Esophagus squamous epithelium (tissue), 5 donors: Measurements from ENCODE around the gene RPN1. TPM values are rescaled to one million over a fixed set of nuclear protein-coding genes. Genes with fewer than 3 reads are reported as not detected.
A peak's percentile ranks its signal among the peaks of the same experiment; 100 is the strongest.
"Not testable (repeated sequence)": the region's sequence is repeated elsewhere in the genome, so short reads cannot be mapped to it uniquely, and the experiment has no call there.

Experiments
- DNase-seq: peaks from one replicate; lab custom pipeline; 2025; lab: John Stamatoyannopoulos, UW
- H3K27ac ChIP-seq, 4 donors: fragments of 200-600 bp; sonication (generic); one replicate each; pipeline ENCODE4 v1.5.1; 2016 to 2019; ENCODE audit warnings: mild to moderate bottlenecking in 1 of 4
- H3K27me3 ChIP-seq, 4 donors: fragments of 200-600 bp; sonication (generic); 1 replicate in 3 of 4; 2 replicates in 1 of 4; pipeline versions ENCODE4 v1.5.1 to v1.6.0; 2017 to 2021; ENCODE audit warnings: antibody characterized with exemption in 1 of 4
- H3K36me3 ChIP-seq, 3 donors: fragments of 200-600 bp; sonication (generic); one replicate each; pipeline ENCODE4 v1.5.1; 2016 to 2019
- H3K4me1 ChIP-seq, 3 donors: fragments of 200-600 bp; sonication (generic); one replicate each; pipeline ENCODE4 v1.5.1; 2017 to 2019
- H3K4me3 ChIP-seq, 4 donors: fragments of 200-600 bp; sonication (generic); 1 replicate in 3 of 4; 2 replicates in 1 of 4; pipeline ENCODE4 v1.5.1; 2016 to 2019; ENCODE audit warnings: mild to moderate bottlenecking in 2 of 4, moderate library complexity in 1 of 4
- H3K9me3 ChIP-seq, 3 donors: fragments of 200-600 bp; sonication (generic); one replicate each; pipeline ENCODE4 v1.5.1; 2016 to 2019
- CTCF ChIP-seq, 6 experiments: fragments of 450-650 bp in 4 of 6; fragments of 200-600 bp in 2 of 6; sonication (generic) in 2 of 6; IDR thresholded peaks; one replicate each; pipeline ENCODE4 v1.5.1; 2016 to 2019; ENCODE audit warnings: antibody characterized with exemption in 6 of 6, mild to moderate bottlenecking in 4 of 6, moderate library complexity in 4 of 6
- POLR2A ChIP-seq, 4 donors: fragments of 450-650 bp; IDR thresholded peaks; one replicate each; pipeline ENCODE4 v1.6.1; 2017; ENCODE audit warnings: antibody characterized with exemption in 4 of 4, mild to moderate bottlenecking in 4 of 4, moderate library complexity in 3 of 4
- WGBS, 2 donors: methylation state at CpG; one replicate each; pipeline ENCODE4 v1.1.5; 2018; 5-methylcytosine and 5-hydroxymethylcytosine counted together
- intact Hi-C: fragments of 100-400 bp; cut with DNase I; formaldehyde crosslinking; loops from one replicate; pipeline ENCODE4 v1.15.0; 2022
- total RNA-seq, 4 donors: library from RNA; depleted of rRNA; stranded (reverse); fragments of >200 nt; gene quantifications; one replicate each; pipeline ENCODE4 v1.1.0, GENCODE V29; 2016
- donor health status: DM: yes; HTN: yes; CAD: no.

The RPN1 gene
- total RNA-seq, 4 donors from 2014 or later = 126 to 228 (median 182) TPM

GRCh38 chr3:128653383-128653992 lies 2.9 kb upstream of the RPN1 start:
- H3K27me3 ChIP-seq, intact Hi-C loops, H3K36me3 ChIP-seq, DNase-seq, H3K9me3 ChIP-seq: not testable (repeated sequence)
- H3K27ac ChIP-seq = peak overlapping the region in 1 of 4 donors; percentile 36
- peak overlapping the region in 3 of 4 donors; percentile 21 to 50 (median 29) for H3K4me3 ChIP-seq
- TF ChIP-seq CTCF (IDR thresholded peaks at IDR 0.05) = peak in 1 of 6 experiments; percentile 38
- peaks cover 4 to 26% (median 6%) of the 10 kb centered on the region in 3 donors for H3K4me1 ChIP-seq
- 83% methylated on average over 1 of the region's 43 CpGs; no CpG with 5 or more reads in 1 of the 2 donors for WGBS, 2 donors

DNA sequence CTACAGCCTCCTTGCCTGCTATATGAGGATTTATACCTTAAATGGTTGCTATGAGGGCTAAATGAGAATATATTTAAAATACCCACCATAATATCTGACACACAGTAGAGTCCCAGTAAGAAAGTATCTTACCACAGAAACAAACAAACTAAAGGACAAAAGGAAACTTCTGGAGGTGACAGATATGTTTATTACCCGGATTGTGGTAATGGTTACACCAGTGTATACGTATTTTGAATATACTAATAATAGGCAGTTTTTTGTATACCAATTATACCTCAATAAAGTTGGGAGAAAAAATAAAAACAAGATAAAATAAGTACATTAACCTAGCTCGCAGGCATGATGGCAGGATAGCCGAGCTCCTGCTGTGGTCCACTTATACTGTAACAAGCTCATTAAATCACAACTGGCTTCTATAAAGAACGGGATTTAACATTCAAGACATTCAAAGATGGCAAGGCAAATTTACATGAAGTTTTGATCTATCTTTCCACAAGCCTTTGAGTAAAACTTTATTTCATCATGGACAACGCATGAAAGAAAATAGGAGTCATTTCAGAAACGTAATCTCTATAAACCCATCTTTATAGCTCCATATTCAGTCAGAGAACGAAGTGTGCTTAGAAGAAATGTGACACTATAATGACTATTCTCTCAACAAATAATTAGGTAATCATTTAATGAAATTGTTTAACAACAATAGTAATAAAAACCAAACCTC lies 1.5 kb downstream of the RPN1 start:
- H3K4me1 ChIP-seq = peaks cover 7 to 49% (median 13%) of the 10 kb centered on the region in 3 donors
- intact Hi-C loops = no loop called here
- 12 to 13% methylated on average over 8 of the region's 8 CpGs for WGBS, 2 donors
- no peaks in the 10 kb centered on the region for H3K27me3 ChIP-seq
- H3K27ac ChIP-seq = peak overlapping the region; percentile 97 to 100 (median 100)
- H3K9me3 ChIP-seq = no peaks in the 10 kb centered on the region
- peaks cover 0 to 18% (median 10%) of the 10 kb centered on the region in 3 donors for H3K36me3 ChIP-seq
- peak overlapping the region; percentile 82 to 100 (median 98) for H3K4me3 ChIP-seq
- no peak for DNase-seq
- TF ChIP-seq POLR2A (IDR thresholded peaks at IDR 0.05) (no peak), CTCF (IDR thresholded peaks at IDR 0.05) (no peak)

DNA sequence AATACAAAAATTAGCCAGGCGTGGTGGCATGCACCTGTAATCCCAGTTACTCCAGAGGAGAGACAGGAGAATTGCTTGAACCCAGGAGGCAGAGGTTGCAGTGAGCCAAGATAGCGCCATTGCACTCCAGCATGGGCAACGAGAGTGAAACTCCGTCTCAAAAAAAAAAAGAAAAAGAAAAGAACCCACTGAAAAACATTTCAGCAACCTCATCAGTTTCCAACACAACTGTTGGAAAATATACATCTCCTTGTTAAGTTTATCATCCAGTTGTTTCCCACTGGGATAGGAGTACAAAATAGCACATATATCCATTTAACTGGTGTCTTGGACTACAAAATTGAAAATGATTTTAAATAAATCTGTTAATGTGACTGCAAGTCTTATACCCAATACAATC lies 2.2 kb downstream of the RPN1 start:
- intact Hi-C loops = no loop called here
- peak overlapping the region in 2 of 4 donors; percentile 95 to 100 for H3K4me3 ChIP-seq
- no peak for TF ChIP-seq CTCF (IDR thresholded peaks at IDR 0.05)
- no peak for TF ChIP-seq POLR2A (IDR thresholded peaks at IDR 0.05)
- H3K27ac ChIP-seq = peak overlapping the region in 2 of 4 donors; percentile 97 to 100
- H3K9me3 ChIP-seq = no peaks in the 10 kb centered on the region
- DNase-seq = no peak
- 70% methylated on average over 4 of the region's 4 CpGs for WGBS, 2 donors
- H3K27me3 ChIP-seq = no peaks in the 10 kb centered on the region
- peaks cover 0 to 25% (median 17%) of the 10 kb centered on the region in 3 donors for H3K36me3 ChIP-seq
- peaks cover 7 to 46% (median 13%) of the 10 kb centered on the region in 3 donors for H3K4me1 ChIP-seq

GRCh38 chr3:128647307-128647706 lies 3.3 kb downstream of the RPN1 start:
- TF ChIP-seq CTCF (IDR thresholded peaks at IDR 0.05) (no peak), POLR2A (IDR thresholded peaks at IDR 0.05) (no peak)
- Histone ChIP-seq H3K27ac (no peak overlapping the region), H3K4me1 (peaks cover 7 to 41% (median 13%) of the 10 kb centered on the region in 3 donors), H3K27me3 (no peaks in the 10 kb centered on the region), H3K4me3 (no peak overlapping the region), H3K36me3 (peaks cover 0 to 36% (median 21%) of the 10 kb centered on the region in 3 donors), H3K9me3 (no peaks in the 10 kb centered on the region)
- no peak for DNase-seq
- intact Hi-C loops = no loop called here
- 83 to 89% methylated on average over 3 of the region's 3 CpGs for WGBS, 2 donors

GRCh38 chr3:128634075-128634611 lies 16.5 kb downstream of the RPN1 start:
- 89 to 94% methylated on average over 5 of the region's 5 CpGs for WGBS, 2 donors
- H3K9me3 ChIP-seq = no peaks in the 10 kb centered on the region
- intact Hi-C loops = no loop called here
- H3K4me1 ChIP-seq = no peaks in the 10 kb centered on the region
- peaks cover 11 to 95% (median 18%) of the 10 kb centered on the region in 3 donors for H3K36me3 ChIP-seq
- TF ChIP-seq CTCF (IDR thresholded peaks at IDR 0.05) (no peak), POLR2A (IDR thresholded peaks at IDR 0.05) (no peak)
- H3K4me3 ChIP-seq = no peak overlapping the region
- DNase-seq = no peak
- H3K27me3 ChIP-seq = no peaks in the 10 kb centered on the region
- H3K27ac ChIP-seq = no peak overlapping the region
